IPS-15b (cell line): ENCODE results near the gene PHLPP1.

Source experiments
- H3K27me3 ChIP-seq: one replicate; pipeline ENCODE4 v1.6.1; 2013; ENCODE audit warnings: low read length; ENCODE audit not compliant: control insufficient read depth, insufficient read depth
- H3K36me3 ChIP-seq: one replicate; pipeline ENCODE4 v1.6.1; 2013; ENCODE audit warnings: low read length; ENCODE audit not compliant: control insufficient read depth, insufficient read depth
- H3K4me1 ChIP-seq: one replicate; pipeline ENCODE4 v1.6.1; 2013; ENCODE audit warnings: mild to moderate bottlenecking, low read length; ENCODE audit not compliant: control insufficient read depth, insufficient read depth
- H3K4me3 ChIP-seq: one replicate; pipeline ENCODE4 v1.5.1; 2013; ENCODE audit warnings: low read depth, low read length
- H3K9ac ChIP-seq: one replicate; pipeline ENCODE4 v1.6.1; 2013; ENCODE audit warnings: low read depth, mild to moderate bottlenecking, low read length
- H3K9me3 ChIP-seq: one replicate; pipeline ENCODE4 v1.6.1; 2013; ENCODE audit warnings: mild to moderate bottlenecking, low read length; ENCODE audit not compliant: control insufficient read depth, insufficient read depth

The PHLPP1 gene

DNA sequence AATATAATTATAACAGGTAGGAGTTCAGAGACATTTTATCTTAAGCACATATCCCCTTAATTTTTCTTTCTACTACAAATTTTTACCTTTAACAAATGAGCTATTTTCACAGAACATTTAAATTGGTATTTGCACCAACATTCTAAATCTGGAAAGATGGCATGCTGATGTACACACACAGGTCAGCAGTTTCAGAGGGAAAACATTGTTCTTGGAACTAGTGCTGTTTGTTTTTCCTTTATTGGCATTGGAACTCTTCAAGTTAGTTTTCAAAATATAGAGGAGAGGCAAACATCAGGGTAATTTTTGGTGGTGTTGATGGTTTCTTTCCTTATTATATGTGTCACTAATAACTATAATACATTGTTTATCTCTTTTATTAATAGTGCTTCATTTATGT lies 155.3 kb downstream of the PHLPP1 start:
- Histone ChIP-seq H3K4me3 (no peak overlapping the region), H3K9ac (no peak overlapping the region), H3K36me3 (no peaks in the 10 kb centered on the region), H3K9me3 (no peaks in the 10 kb centered on the region), H3K4me1 (no peaks in the 10 kb centered on the region), H3K27me3 (no peaks in the 10 kb centered on the region)

- Histone ChIP-seq H3K9ac (no peak overlapping the region), H3K27me3 (no peaks in the 10 kb centered on the region), H3K9me3 (no peaks in the 10 kb centered on the region), H3K36me3 (no peaks in the 10 kb centered on the region), H3K4me3 (no peak overlapping the region), H3K4me1 (peaks cover 29% of the 10 kb centered on the region)
Observed at GRCh38 chr18:62875323-62875722, 160.0 kb downstream of the PHLPP1 start.

DNA sequence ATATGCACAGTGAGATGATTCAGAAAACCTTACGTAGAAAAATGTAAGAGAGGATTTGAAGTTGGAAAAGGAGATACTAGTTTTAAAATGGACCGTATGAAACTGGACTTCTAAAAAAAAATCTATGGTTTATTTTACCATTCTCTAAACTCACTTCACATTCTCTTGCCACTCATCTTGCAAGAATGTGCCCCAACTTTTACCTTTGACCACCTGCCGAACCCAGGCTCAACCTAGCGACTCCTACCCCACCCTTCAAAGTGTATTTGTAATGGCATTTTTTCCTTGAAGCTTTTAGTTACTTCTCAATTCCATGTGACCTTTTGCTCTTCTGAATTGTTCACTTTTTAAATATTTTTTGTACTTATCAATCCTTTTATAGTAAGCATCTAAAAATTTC lies 160.8 kb downstream of the PHLPP1 start:
- Histone ChIP-seq H3K36me3 (no peaks in the 10 kb centered on the region), H3K9me3 (no peaks in the 10 kb centered on the region), H3K9ac (no peak overlapping the region), H3K27me3 (no peaks in the 10 kb centered on the region), H3K4me3 (no peak overlapping the region), H3K4me1 (peaks cover 29% of the 10 kb centered on the region)

- Histone ChIP-seq H3K4me1 (peaks cover 35% of the 10 kb centered on the region), H3K9ac (no peak overlapping the region), H3K4me3 (peak overlapping the region; percentile 5)
Observed at GRCh38 chr18:62876828-62877227, 161.5 kb downstream of the PHLPP1 start.

DNA sequence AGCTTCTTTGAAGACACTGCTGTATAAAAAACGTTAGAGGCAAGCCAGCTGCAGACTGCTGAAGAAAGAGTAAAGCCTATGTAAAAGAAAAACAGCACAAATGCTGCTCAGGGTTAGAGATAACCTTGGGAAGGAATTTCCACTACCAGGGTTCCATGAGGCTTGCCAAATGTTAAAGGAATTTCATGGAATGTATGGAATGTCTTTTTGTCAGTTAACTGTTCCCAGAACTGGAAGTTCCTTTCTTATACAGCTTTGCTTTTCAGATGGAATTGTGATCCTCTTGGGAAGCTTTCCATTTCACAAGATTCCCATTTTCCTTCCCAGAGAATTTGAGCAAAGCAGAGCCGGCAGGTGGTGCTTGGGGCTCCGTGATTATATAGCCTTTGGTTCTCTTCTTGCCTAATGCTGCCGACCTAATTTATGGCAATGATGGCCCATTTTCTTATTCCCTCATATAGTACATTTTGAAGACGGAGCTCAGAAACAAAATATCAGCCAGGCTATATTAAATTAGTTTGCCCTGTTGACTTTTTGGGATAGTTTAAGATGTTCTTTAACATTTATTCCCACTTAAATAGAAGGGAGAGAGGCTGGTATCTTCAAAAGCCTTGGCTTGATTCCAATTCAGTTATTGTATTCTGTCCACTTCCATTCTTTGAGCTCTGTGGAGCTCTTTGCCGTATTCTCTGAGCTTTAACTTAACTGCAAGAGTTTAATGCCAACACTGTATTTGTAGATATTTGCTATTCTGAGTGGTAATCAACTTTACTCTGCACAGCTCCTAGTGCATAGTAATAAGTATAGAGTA lies 162.3 kb downstream of the PHLPP1 start:
- H3K4me3 ChIP-seq: no peak overlapping the region
- H3K9ac ChIP-seq: no peak overlapping the region
- H3K27me3 ChIP-seq: no peaks in the 10 kb centered on the region
- H3K9me3 ChIP-seq: no peaks in the 10 kb centered on the region
- H3K36me3 ChIP-seq: no peaks in the 10 kb centered on the region
- H3K4me1 ChIP-seq: peaks cover 36% of the 10 kb centered on the region

More at GRCh38 chr18:62876828-62877227, 161.5 kb downstream of the PHLPP1 start:
- no peaks in the 10 kb centered on the region for H3K36me3 ChIP-seq
- H3K27me3 ChIP-seq: no peaks in the 10 kb centered on the region
- H3K9me3 ChIP-seq: no peaks in the 10 kb centered on the region

- no peaks in the 10 kb centered on the region for H3K9me3 ChIP-seq
- no peaks in the 10 kb centered on the region for H3K36me3 ChIP-seq
- no peaks in the 10 kb centered on the region for H3K27me3 ChIP-seq
- no peak overlapping the region for H3K4me3 ChIP-seq
- peaks cover 36% of the 10 kb centered on the region for H3K4me1 ChIP-seq
- no peak overlapping the region for H3K9ac ChIP-seq
Observed at GRCh38 chr18:62878305-62878704, 163.0 kb downstream of the PHLPP1 start.

- H3K9ac ChIP-seq: no peak overlapping the region
- H3K27me3 ChIP-seq: no peaks in the 10 kb centered on the region
- peaks cover 36% of the 10 kb centered on the region for H3K4me1 ChIP-seq
- no peaks in the 10 kb centered on the region for H3K36me3 ChIP-seq
- H3K4me3 ChIP-seq: no peak overlapping the region
- no peaks in the 10 kb centered on the region for H3K9me3 ChIP-seq
Observed at GRCh38 chr18:62880034-62880433, 164.7 kb downstream of the PHLPP1 start.

DNA sequence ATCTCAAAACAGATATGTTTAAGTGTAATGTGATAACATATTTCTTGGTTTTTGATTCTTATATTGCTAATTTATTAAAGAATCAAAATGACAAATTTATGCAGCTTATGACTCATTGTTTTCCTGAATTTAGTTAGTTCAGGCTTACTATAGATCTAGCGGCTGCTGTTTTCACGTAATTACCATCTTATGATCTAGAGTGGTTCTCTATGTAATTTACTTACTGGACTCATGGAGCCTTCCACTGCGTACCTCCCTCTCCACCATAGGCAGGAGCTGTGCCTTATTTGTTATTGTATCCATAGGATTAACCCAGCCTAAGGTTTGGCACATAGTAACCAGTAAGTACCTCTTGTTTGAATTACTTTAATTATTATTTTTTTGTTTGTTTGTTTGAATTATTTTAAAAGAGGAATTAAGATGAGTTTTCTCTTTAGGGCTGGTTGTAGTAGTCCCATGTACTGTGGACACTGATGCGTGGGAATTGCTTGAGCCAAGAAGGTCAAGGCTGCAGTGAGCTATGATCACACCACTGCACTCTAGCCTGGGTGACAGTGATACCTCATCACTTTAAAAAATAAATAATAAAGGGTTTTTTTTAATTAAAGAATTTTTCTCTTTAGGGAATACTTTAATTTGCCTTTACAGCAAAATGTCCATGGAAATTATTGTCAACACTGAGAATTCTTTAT lies 165.5 kb downstream of the PHLPP1 start:
- Histone ChIP-seq H3K27me3 (no peaks in the 10 kb centered on the region), H3K4me1 (peaks cover 36% of the 10 kb centered on the region), H3K4me3 (no peak overlapping the region), H3K9me3 (no peaks in the 10 kb centered on the region), H3K36me3 (no peaks in the 10 kb centered on the region), H3K9ac (no peak overlapping the region)

GRCh38 chr18:62881509-62882016 lies 166.2 kb downstream of the PHLPP1 start:
- no peak overlapping the region for H3K9ac ChIP-seq
- peaks cover 33% of the 10 kb centered on the region for H3K4me1 ChIP-seq
- no peak overlapping the region for H3K4me3 ChIP-seq
- H3K9me3 ChIP-seq: no peaks in the 10 kb centered on the region
- H3K27me3 ChIP-seq: no peaks in the 10 kb centered on the region
- no peaks in the 10 kb centered on the region for H3K36me3 ChIP-seq

DNA sequence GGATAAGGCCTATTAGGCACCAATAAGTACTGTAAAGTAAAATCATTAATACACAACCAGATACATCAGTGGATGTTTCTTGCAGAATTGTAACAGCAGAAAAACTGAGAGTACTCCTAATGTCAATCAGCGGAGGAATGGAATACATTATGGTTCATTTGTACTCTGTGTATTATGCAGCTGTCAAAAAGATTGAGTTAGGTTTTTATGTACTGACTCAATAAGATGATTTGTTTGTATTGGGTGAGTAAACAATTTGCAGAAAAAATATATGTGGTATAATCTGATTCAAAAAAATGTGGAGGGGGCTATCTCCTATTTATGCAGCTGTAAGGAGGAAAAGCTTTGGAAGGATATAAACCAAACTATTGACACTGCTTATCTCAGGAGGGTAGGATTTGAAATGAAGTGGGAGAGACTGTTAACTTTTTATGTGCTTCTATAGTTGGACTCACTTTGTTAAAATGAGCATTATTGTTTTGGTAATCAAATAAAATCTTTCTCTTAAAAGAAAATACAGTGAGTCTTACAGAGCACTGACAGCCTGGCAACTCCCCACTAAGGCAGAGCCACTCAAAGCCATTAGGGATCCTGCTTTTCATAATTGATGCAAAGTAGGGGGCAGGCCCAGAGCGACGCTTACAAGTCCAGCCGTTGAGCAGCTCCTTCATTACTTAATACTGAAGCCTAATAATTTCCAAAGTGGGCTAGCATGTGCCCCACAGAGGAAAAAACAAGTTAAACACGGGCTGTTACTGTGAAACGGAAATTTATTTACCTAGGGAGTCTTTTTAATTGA lies 168.8 kb downstream of the PHLPP1 start:
- Histone ChIP-seq H3K9me3 (no peaks in the 10 kb centered on the region), H3K27me3 (no peaks in the 10 kb centered on the region), H3K4me3 (no peak overlapping the region), H3K36me3 (no peaks in the 10 kb centered on the region), H3K4me1 (peaks cover 11% of the 10 kb centered on the region), H3K9ac (no peak overlapping the region)

- H3K27me3 ChIP-seq: no peaks in the 10 kb centered on the region
- H3K4me3 ChIP-seq: no peak overlapping the region
- no peaks in the 10 kb centered on the region for H3K36me3 ChIP-seq
- H3K9ac ChIP-seq: no peak overlapping the region
- no peaks in the 10 kb centered on the region for H3K9me3 ChIP-seq
- peaks cover 10% of the 10 kb centered on the region for H3K4me1 ChIP-seq
Observed at GRCh38 chr18:62885804-62886203, 170.5 kb downstream of the PHLPP1 start.
